SK-N-SH treated with all-trans-retinoic acid at 6 μM for 48 hours (cell line): ENCODE data around the gene DCLK2.

ENCODE experiments used
- CSRNP3 ChIP-seq: fragments of 250-450 bp; sonication (Bioruptor Pico); IDR thresholded peaks from 2 replicates; pipeline ENCODE4 v1.5.1; 2021; ENCODE audit warnings: mild to moderate bottlenecking, moderate library complexity
- ISL1 ChIP-seq: fragments of 250-450 bp; sonication (Bioruptor Pico); IDR thresholded peaks from 2 replicates; pipeline ENCODE4 v2.1.2; 2022; ENCODE audit warnings: mild to moderate bottlenecking, moderate library complexity
- PATZ1 ChIP-seq: fragments of 250-450 bp; sonication (Bioruptor Pico); IDR thresholded peaks from 2 replicates; pipeline ENCODE4 v1.8.0; 2020; ENCODE audit warnings: mild to moderate bottlenecking, moderate library complexity, borderline replicate concordance
- RARB ChIP-seq: fragments of 250-450 bp; sonication (Bioruptor Pico); IDR thresholded peaks from 2 replicates; pipeline ENCODE4 v1.8.0; 2021; ENCODE audit warnings: mild to moderate bottlenecking, moderate library complexity
- TCF4 ChIP-seq: fragments of 250-450 bp; sonication (Bioruptor Pico); IDR thresholded peaks from 2 replicates; pipeline ENCODE4 v1.8.0; 2021; ENCODE audit warnings: mild to moderate bottlenecking, moderate library complexity, borderline replicate concordance
- ZNF70 ChIP-seq: fragments of 450-650 bp; formaldehyde crosslinking; IDR thresholded peaks from 2 replicates; pipeline ENCODE4 v1.5.0; 2020; ENCODE audit warnings: mild to moderate bottlenecking, moderate library complexity
- ZNF8 ChIP-seq: fragments of 450-650 bp; formaldehyde crosslinking; IDR thresholded peaks from 2 replicates; pipeline ENCODE4 v1.5.0; 2020; ENCODE audit warnings: mild to moderate bottlenecking, moderate library complexity

- TF ChIP-seq PATZ1 (no peak), ZNF8 (CRISPR knock-in tag) (no peak), ZNF70 (CRISPR knock-in tag) (no peak), RARB (CRISPR knock-in tag) (no peak), CSRNP3 (CRISPR knock-in tag) (no peak), TCF4 (CRISPR knock-in tag) (no peak), ISL1 (CRISPR knock-in tag) (no peak)
Measured at GRCh38 chr4:150136036-150136435, 57.8 kb downstream of the DCLK2 start.
